ENCODE data around the gene RCAN2. TPM values are rescaled to one million over a fixed set of nuclear protein-coding genes. Genes with fewer than 3 reads are reported as not detected.

Gene RCAN2
- total and polyA plus RNA-seq, 2 donors (not counting 3 experiments of a cell fraction or from before 2014, with no cell fraction given): 0.07 to 0.33 TPM

DNA sequence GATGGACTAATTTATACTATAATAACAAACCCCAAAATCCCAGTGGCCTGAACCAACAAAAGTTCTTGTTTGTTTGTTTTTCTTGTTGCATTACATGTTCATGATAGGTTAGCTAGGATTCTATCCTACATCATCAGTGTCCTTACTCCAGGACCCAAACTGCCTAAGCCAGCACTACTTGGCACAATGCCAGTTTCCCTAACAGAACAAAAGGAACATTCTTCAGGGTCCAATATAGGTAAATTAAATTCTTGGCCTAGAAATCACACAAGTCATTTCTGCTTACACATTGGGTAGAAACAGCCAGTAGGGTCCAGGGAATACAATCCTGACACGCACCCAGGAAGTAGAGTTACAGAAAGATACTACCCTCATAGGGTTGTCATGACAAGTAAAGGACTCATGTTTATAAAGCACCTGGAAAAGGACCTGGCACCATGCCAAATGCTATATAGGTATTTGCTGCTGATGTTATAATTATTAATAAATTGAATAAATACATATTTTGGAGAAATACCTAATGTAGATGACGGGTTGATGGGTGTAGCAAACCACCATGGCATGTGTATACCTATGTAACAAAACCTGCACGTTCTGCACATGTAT lies 38.8 kb downstream of the RCAN2 start:
- DNase-seq (ENCODE audit: low read depth, low spot score) (no peak), FAIRE-seq (no peak)
- H3K4me2 ChIP-seq (ENCODE audit: insufficient read depth, low read length): no peak overlapping the region
- H3K9me3 ChIP-seq (replicated peaks; ENCODE audit: control insufficient read depth, insufficient read depth, low read length): no peaks in the 10 kb centered on the region
- TF ChIP-seq POLR2AphosphoS5 (IDR thresholded peaks at IDR 0.05; ENCODE audit: insufficient read depth, low read depth, low read length) (no peak), GATA2 (IDR thresholded peaks at IDR 0.05; ENCODE audit: insufficient read depth, insufficient read length, low read depth, low read length) (no peak), CTCF (IDR thresholded peaks at IDR 0.05; ENCODE audit: extremely low read depth in 1 of 2, insufficient read depth in 1 of 2, low read depth in 1 of 2, low read length in 2 of 2) (no peak), FOS (IDR thresholded peaks at IDR 0.05; ENCODE audit: borderline replicate concordance, insufficient read depth, low read length) (no peak), JUN (IDR thresholded peaks at IDR 0.05; ENCODE audit: borderline replicate concordance, insufficient read depth, insufficient read length, low read depth) (no peak), EZH2 (IDR thresholded peaks at IDR 0.05; ENCODE audit: borderline replicate concordance, low read depth, low read length, severe bottlenecking) (no peak), MYC (IDR thresholded peaks at IDR 0.05; ENCODE audit: low read depth, low read length) (no peak), POLR2A (IDR thresholded peaks at IDR 0.05; ENCODE audit: low read depth, low read length) (no peak)
- H2AFZ ChIP-seq (ENCODE audit: low read depth, low read length): no peak overlapping the region
- no peak overlapping the region for H3K4me3 ChIP-seq (replicated peaks in 1 of 3; ENCODE audit: insufficient read depth in 1 of 3, low read depth in 1 of 3, low read length in 3 of 3)
- H3K79me2 ChIP-seq (ENCODE audit: control insufficient read depth, insufficient read depth, low read length): no peaks in the 10 kb centered on the region
- H3K4me1 ChIP-seq (ENCODE audit: control insufficient read depth, extremely low read depth, insufficient read depth, low read length): no peaks in the 10 kb centered on the region
- H3K27me3 ChIP-seq (ENCODE audit: control insufficient read depth in 2 of 2, insufficient read depth in 2 of 2, low read length in 2 of 2): peaks cover 0 to 4% of the 10 kb centered on the region in 2 experiments
- no peaks in the 10 kb centered on the region for H4K20me1 ChIP-seq (replicated peaks; ENCODE audit: control insufficient read depth, extremely low read depth, insufficient read depth, low read length)
- ChIA-PET POLR2A (no interaction called here), CTCF (no interaction called here)
- BruUV-seq (replicated peaks): no TSS peak
- intact Hi-C loops (cut with micrococcal nuclease) (no loop called here), dilution Hi-C loops (cut with MboI; ENCODE audit: extremely low pct_ligation_motif_present, low sequenced_read_pairs) (no loop called here)
- no peaks in the 10 kb centered on the region for H3K9me1 ChIP-seq (replicated peaks; ENCODE audit: control insufficient read depth, extremely low read depth, insufficient read depth, low read length)
- H3K27ac ChIP-seq (ENCODE audit: insufficient read depth, low read depth, low read length): no peak overlapping the region
- H3K9ac ChIP-seq (replicated peaks; ENCODE audit: extremely low read depth, insufficient read depth, low read length): no peak overlapping the region
- H3K36me3 ChIP-seq (ENCODE audit: control insufficient read depth in 2 of 2, extremely low read depth in 1 of 2, insufficient read depth in 2 of 2, low read length in 2 of 2): no peaks in the 10 kb centered on the region
